ENCODE data around the gene CHST9.
"Not testable (repeated sequence)": the region's sequence is repeated elsewhere in the genome, so short reads cannot be mapped to it uniquely, and the experiment has no call there.

Gene CHST9

GRCh38 chr18:27005589-27005988 is 179.5 kb downstream of the CHST9 start:
- DNase-seq (ENCODE audit: low read depth in 2 of 2) = no peak

GRCh38 chr18:27004056-27004829 is 180.9 kb downstream of the CHST9 start:
- no peak for DNase-seq (ENCODE audit: low read depth in 2 of 2)

GRCh38 chr18:26999797-27000196 is 185.3 kb downstream of the CHST9 start:
- DNase-seq (ENCODE audit: low read depth in 2 of 2) = no peak

DNA sequence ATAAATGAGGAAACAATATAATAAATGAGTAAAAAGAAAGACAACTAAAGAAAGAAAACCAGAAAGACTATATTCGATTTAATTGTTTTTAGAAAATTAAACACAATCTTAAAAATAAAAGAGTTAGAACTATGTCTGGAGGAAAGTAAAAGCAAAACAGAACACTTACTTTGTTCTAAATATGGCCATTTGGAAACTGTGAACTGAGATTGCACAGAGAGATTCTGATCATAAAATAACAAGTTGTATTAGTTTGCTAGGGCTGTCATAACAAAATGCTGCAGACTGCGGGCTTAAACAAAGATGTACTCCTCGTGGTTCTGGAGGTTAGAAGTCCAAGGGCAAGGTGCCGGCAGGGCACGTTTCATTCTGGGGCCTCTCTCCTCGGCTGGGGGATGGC is 191.5 kb downstream of the CHST9 start:
- DNase-seq (ENCODE audit: low read depth in 2 of 2) = no peak

DNA sequence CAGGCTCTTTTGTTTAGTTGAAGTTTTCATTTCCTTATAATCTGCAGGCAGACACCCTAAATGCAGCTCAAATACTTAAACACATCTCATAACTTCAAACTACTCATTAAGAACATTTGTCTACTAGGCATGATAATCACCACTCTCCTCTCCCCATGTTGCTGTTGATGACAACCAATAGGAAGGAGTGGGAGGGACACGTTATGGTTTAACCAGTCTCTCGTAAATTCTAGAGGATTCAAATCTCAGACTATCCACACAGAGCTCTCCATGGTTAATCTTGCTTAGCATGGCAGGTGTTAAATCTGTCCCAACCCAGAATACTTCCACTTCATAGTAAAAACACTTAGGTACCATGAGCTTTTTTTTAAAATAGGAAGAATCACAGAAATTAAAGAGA is 192.2 kb downstream of the CHST9 start:
- DNase-seq (ENCODE audit: low read depth in 2 of 2) = no peak

DNA sequence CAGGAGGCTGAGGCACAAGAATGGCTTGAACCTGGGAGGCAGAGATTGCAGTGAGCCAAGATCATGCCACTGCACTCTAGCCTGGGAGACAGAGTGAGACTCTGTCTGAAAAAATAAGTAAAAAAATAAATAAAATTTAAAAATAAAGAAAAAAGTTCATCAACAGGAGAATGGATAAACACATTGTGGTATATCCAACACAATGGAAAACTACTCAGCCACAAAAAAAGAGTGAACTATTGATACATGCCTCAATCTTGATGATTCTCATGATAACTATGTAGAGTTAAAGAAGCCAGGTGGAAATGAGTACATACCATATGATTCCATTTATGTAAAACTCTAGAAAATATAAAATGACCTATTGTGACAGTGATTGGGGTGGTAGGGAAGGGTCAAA is 195.3 kb downstream of the CHST9 start:
- DNase-seq (ENCODE audit: low read depth in 2 of 2) = no peak

GRCh38 chr18:26981360-26982082 is 203.6 kb downstream of the CHST9 start:
- DNase-seq (ENCODE audit: low read depth in 2 of 2) = no peak

DNA sequence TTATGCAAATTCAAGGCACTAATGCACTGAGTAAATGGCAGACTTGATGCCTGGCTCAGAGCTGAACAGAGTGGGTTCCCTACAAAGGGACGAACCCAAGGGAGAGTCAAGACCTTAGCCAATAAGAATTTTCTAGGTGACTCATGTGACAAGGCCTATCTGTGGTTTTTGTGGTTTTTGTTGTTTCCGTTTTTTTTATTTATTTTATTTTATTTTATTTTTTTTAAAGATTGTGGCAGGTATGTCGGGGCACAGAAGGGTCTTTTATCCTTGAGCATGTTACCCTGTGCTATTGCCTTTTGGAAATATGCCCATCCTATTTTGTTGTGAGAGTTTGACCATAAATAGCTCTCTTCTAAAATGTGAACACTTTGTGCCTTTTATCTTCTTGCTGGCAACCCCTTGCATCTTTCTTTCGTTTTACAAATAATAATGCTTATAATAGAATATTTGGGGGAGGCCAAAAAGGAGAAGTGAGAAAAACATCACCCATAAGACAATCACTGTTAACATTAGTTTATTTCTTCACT is 206.2 kb downstream of the CHST9 start:
- no peak for DNase-seq (ENCODE audit: low read depth in 2 of 2)

DNA sequence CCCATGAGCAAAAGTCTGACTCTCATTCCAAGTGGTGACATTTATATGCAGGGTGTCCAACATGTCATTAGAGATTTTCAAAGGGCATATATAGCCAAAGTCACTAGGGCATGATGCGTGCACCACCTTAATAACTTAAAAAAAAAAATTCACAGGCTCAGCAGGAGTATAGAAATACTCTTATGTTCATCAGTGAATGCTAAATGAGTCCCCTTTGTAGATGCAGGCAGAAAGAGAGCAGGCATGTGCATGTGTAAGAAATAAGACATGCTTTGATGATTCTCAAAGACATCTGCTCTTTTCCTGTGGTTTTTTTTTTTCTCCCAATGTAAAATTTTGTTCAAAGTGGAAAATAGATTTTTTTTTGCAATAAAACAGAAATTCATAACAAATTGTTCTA is 207.3 kb downstream of the CHST9 start:
- DNase-seq (ENCODE audit: low read depth in 2 of 2) = no peak

- no peak for DNase-seq (ENCODE audit: low read depth in 2 of 2)
Observed at GRCh38 chr18:26976206-26976605, 208.9 kb downstream of the CHST9 start.

DNA sequence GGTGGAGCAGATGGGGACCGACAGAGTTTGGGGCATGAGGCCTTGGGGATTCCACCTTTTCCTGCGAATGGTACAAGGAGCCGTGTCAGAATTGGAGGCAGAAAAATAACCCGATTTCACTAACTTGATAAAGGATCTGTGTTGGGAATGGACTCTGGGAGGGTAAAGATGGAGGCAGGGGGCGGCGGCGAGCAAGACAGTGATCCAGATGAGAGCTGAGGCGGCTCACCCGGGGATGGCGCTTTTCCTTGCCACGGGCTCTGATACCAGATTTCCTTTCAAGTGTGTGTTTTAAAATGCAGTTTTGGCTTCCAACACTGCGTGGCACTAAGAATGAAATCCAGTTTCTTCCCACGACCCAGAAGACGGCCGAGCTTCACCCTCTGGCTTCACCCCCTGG is 212.6 kb downstream of the CHST9 start:
- not testable (repeated sequence) for DNase-seq (ENCODE audit: low read depth in 2 of 2)

DNA sequence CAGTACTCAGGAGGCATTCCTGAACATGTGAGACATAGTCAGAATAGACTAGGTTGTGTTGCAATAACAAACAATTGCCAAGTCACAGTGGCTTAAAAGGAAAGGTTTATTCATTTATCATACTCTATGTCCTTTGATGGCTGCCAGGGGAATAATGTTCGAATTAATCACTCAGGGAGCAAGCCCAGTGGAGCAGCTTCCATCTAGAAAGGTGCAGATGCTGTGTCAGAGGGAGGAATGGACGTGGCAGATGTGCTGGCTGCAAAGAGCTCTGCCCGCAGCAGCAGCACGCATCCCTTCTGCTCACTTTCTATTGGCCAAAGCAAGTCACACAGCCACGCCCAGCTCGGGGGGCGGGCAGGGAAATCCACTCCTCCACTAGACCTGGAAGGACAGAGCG is 213.7 kb downstream of the CHST9 start:
- DNase-seq (ENCODE audit: low read depth in 2 of 2) = no peak

DNA sequence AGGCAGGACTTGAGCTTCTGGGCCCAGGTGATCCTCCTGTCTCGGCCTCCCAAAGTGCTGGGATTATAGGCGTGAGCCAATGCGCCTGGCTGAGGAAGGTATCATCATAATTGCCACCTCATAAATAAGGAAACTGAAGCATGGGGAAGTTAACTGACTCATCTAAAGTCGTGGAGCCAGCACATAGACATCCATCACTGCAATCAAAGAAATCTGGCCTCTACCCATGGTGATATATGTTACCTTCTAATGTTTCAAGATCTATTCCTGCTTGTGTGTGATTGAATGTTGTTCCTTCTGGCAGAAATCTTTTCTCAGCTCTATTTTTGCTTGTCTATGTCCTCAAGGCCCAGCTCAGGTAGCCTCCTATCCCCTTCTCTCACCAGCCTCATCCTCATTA is 214.5 kb downstream of the CHST9 start:
- no peak for DNase-seq (ENCODE audit: low read depth in 2 of 2)

- DNase-seq (ENCODE audit: low read depth in 2 of 2) = no peak
Observed at GRCh38 chr18:26965206-26965605, 219.9 kb downstream of the CHST9 start.

- DNase-seq (ENCODE audit: low read depth in 2 of 2) = no peak
Observed at GRCh38 chr18:26963292-26963691, 221.8 kb downstream of the CHST9 start.

- DNase-seq (ENCODE audit: low read depth in 2 of 2) = no peak
Observed at GRCh38 chr18:26961839-26962238, 223.3 kb downstream of the CHST9 start.

DNA sequence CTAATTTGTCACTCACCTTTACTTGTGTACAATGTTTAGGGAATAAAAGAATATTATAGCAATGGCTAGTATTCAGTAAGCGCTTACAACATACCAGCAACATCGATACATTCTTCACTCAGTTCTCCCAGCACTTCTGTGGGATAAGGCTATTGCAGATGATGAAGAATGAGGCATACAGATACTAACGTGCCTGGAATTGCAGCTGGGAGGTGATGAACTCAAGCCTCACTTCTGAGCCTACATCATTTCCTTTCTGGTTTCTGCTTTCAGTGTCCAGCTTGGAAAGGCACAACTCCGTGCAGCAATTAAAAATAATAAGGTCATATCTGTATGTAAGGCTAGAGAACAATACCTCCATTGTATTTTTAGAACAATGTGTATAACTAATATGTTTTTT is 224.2 kb downstream of the CHST9 start:
- no peak for DNase-seq (ENCODE audit: low read depth in 2 of 2)

DNA sequence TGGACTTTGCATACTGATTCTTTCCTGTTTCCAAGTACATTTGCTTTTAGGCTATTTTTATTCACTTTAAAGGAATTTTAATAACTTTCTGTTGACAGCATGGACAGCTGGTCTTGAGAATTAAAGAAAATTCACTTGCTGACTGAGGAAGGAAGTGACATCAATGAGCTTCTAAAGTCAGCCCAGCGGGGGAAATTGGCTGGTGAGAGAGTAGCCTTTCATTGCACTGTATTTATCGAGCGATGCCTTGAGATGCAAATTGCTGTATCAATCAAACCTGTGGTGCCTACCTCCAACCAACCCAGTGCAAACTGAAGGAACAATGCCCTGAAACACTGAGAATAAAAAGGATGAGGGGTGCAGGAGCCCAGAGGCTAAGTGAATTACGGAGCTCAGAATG is 228.2 kb downstream of the CHST9 start:
- no peak for DNase-seq (ENCODE audit: low read depth in 2 of 2)

DNA sequence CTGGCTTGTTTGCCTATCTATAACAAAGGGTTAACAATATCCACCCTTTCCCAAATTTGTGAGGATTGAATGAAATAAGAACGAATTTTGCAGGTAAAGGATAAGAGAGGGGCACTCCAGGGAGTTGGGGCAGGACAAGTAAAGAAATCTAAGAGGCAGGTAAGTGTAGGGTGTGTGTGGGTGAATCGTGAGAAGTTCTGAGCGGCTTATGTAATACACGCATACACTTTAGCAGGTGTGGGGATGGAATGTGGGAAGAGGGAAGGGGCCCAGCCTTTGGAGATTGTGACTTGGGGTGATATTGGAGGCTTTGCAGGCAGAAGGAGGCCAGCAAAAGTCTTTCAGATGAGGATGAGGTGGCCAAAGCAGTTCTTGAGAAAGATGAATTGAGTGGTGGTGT is 236.4 kb downstream of the CHST9 start:
- no peak for DNase-seq (ENCODE audit: low read depth in 2 of 2)

DNA sequence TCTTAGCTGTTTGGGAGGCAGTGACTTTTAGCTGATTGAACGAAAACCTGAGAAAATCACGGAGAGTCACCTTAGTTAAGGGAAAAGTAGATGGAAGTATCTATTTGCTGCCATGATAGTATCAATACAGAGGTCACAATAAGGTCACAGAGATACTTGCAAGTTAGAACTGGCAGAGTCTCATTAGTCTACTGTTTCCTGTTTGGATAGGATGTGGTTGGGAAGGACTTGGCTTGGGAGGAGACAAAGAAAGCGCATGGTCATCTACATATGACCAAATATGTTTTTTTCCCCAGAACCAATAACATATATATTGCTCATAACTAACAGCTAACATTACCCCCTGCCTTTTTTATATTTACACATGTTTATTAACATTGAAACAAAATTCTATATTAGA is 241.2 kb downstream of the CHST9 start:
- no peak for DNase-seq (ENCODE audit: low read depth in 2 of 2)

- no peak for DNase-seq (ENCODE audit: low read depth in 2 of 2)
Observed at GRCh38 chr18:26941584-26941983, 243.5 kb downstream of the CHST9 start.

- DNase-seq (ENCODE audit: low read depth in 2 of 2) = no peak
Observed at GRCh38 chr18:26940744-26941398, 244.2 kb downstream of the CHST9 start.

GRCh38 chr18:26931659-26932058 is 253.4 kb downstream of the CHST9 start:
- DNase-seq (ENCODE audit: low read depth in 2 of 2) = no peak

Data from stimulated activated CD8-positive, alpha-beta memory T cell treated with anti-CD3 and anti-CD28 coated beads, Interleukin-15, amount 100 ng/mL, for 48 hours (primary cell).